ENCODE results near the gene DDC. TPM values are rescaled to one million over a fixed set of nuclear protein-coding genes. Genes with fewer than 3 reads are reported as not detected.

The DDC gene
- total and polyA plus RNA-seq, 2 donors (not counting 3 experiments of a cell fraction or from before 2014, with no cell fraction given): not detected

- Histone ChIP-seq H3K27me3 (ENCODE audit: control insufficient read depth in 2 of 2, insufficient read depth in 2 of 2, low read length in 2 of 2) (peaks cover 0 to 4% of the 10 kb centered on the region in 2 experiments), H4K20me1 (replicated peaks; ENCODE audit: control insufficient read depth, extremely low read depth, insufficient read depth, low read length) (no peaks in the 10 kb centered on the region), H2AFZ (ENCODE audit: low read depth, low read length) (no peak overlapping the region), H3K9ac (replicated peaks; ENCODE audit: extremely low read depth, insufficient read depth, low read length) (no peak overlapping the region), H3K4me2 (ENCODE audit: insufficient read depth, low read length) (no peak overlapping the region), H3K27ac (ENCODE audit: insufficient read depth, low read depth, low read length) (no peak overlapping the region), H3K9me3 (replicated peaks; ENCODE audit: control insufficient read depth, insufficient read depth, low read length) (no peaks in the 10 kb centered on the region), H3K9me1 (replicated peaks; ENCODE audit: control insufficient read depth, extremely low read depth, insufficient read depth, low read length) (no peaks in the 10 kb centered on the region), H3K4me3 (replicated peaks in 1 of 3; ENCODE audit: insufficient read depth in 1 of 3, low read depth in 1 of 3, low read length in 3 of 3) (no peak overlapping the region), H3K36me3 (ENCODE audit: control insufficient read depth in 2 of 2, extremely low read depth in 1 of 2, insufficient read depth in 2 of 2, low read length in 2 of 2) (no peaks in the 10 kb centered on the region), H3K4me1 (ENCODE audit: control insufficient read depth, extremely low read depth, insufficient read depth, low read length) (peaks cover 13% of the 10 kb centered on the region), H3K79me2 (ENCODE audit: control insufficient read depth, insufficient read depth, low read length) (no peaks in the 10 kb centered on the region)
- intact Hi-C loops (cut with micrococcal nuclease) (no loop called here), dilution Hi-C loops (cut with MboI; ENCODE audit: extremely low pct_ligation_motif_present, low sequenced_read_pairs) (no loop called here)
- FAIRE-seq: no peak
- CTCF ChIA-PET: interaction anchor here (0.7 to 2.7 kb wide), 2 partner anchors 34 to 64 kb away, joined by 3 to 7 read pairs; no protein-coding TSS in a partner anchor
- TF ChIP-seq FOS (IDR thresholded peaks at IDR 0.05; ENCODE audit: borderline replicate concordance, insufficient read depth, low read length) (no peak), POLR2AphosphoS5 (IDR thresholded peaks at IDR 0.05; ENCODE audit: insufficient read depth, low read depth, low read length) (no peak), EZH2 (IDR thresholded peaks at IDR 0.05; ENCODE audit: borderline replicate concordance, low read depth, low read length, severe bottlenecking) (no peak), POLR2A (IDR thresholded peaks at IDR 0.05; ENCODE audit: low read depth, low read length) (no peak), JUN (IDR thresholded peaks at IDR 0.05; ENCODE audit: borderline replicate concordance, insufficient read depth, insufficient read length, low read depth) (no peak), MAX (IDR thresholded peaks at IDR 0.05; ENCODE audit: insufficient read depth, insufficient read length) (no peak), CTCF (IDR thresholded peaks at IDR 0.05; ENCODE audit: extremely low read depth in 1 of 2, insufficient read depth in 1 of 2, low read depth in 1 of 2, low read length in 2 of 2) (no peak), GATA2 (IDR thresholded peaks at IDR 0.05; ENCODE audit: insufficient read depth, insufficient read length, low read depth, low read length) (no peak), MYC (IDR thresholded peaks at IDR 0.05; ENCODE audit: low read depth, low read length) (no peak)
- POLR2A ChIA-PET: no interaction called here
- DNase-seq (ENCODE audit: low read depth, low spot score): no peak
- BruUV-seq (replicated peaks): no TSS peak
Observed at GRCh38 chr7:50531928-50532327, 33.3 kb downstream of the DDC start.
